ENCODE measurements around the gene SEC61B.

The SEC61B gene

DNA sequence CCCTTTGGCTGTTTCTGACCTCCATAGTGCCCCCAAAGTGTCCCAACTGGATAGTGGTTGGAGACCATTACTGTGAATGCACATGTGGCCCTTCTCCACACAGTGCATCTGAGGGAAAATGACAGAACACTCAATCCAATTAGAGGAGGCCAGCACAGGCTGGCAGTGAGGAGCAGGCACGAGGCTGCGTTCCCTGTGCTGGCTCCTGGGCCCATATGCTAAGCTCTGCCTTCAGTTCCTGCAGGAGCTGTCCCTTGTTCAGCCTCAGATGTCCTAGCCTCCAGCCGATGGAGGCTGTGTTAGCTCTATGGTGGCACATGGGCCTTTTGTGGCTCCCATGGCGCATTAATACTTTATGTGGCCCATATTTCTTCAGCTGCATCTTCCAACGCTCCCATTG is 36.1 kb upstream of the SEC61B start:
- no peaks in the 10 kb centered on the region for H3K36me3 ChIP-seq
- TF ChIP-seq, protein P1, sequence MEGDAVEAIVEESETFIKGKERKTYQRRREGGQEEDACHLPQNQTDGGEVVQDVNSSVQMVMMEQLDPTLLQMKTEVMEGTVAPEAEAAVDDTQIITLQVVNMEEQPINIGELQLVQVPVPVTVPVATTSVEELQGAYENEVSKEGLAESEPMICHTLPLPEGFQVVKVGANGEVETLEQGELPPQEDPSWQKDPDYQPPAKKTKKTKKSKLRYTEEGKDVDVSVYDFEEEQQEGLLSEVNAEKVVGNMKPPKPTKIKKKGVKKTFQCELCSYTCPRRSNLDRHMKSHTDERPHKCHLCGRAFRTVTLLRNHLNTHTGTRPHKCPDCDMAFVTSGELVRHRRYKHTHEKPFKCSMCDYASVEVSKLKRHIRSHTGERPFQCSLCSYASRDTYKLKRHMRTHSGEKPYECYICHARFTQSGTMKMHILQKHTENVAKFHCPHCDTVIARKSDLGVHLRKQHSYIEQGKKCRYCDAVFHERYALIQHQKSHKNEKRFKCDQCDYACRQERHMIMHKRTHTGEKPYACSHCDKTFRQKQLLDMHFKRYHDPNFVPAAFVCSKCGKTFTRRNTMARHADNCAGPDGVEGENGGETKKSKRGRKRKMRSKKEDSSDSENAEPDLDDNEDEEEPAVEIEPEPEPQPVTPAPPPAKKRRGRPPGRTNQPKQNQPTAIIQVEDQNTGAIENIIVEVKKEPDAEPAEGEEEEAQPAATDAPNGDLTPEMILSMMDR (IDR thresholded peaks at IDR 0.05): no peak
- no peaks in the 10 kb centered on the region for H3K9me3 ChIP-seq
- no peak overlapping the region for H3K4me3 ChIP-seq (ENCODE audit: low read depth in 1 of 2, low read length in 1 of 2)
- H3K27me3 ChIP-seq: no peaks in the 10 kb centered on the region
- no peak overlapping the region for H3K27ac ChIP-seq
- peaks cover 0 to 8% of the 10 kb centered on the region in 2 experiments for H3K4me1 ChIP-seq (ENCODE audit: control insufficient read depth in 1 of 2, insufficient read depth in 1 of 2, low read depth in 1 of 2, low read length in 1 of 2)

DNA sequence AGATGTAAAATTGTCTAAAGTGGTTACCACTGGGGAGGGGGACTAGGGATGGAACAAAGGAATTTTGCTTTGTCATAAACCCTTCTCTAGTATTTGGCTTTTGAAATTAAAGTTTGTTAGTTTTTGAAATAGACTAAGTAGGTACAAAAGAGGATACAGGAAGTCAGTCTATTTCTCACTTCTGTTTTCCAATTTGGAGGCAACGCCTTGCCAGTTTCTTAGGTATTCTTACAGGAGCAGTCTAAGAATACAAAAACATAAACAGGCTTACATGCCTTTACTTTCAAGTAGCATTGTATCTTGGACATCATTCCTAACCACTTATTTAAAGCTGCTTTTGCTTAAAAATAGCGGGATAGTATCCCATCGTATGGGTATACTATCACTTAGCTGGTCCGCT is 34.8 kb upstream of the SEC61B start:
- peaks cover 0 to 8% of the 10 kb centered on the region in 2 experiments for H3K4me1 ChIP-seq (ENCODE audit: control insufficient read depth in 1 of 2, insufficient read depth in 1 of 2, low read depth in 1 of 2, low read length in 1 of 2)
- H3K9me3 ChIP-seq: no peaks in the 10 kb centered on the region
- H3K36me3 ChIP-seq: no peaks in the 10 kb centered on the region
- H3K27me3 ChIP-seq: peaks cover 4% of the 10 kb centered on the region
- H3K27ac ChIP-seq: no peak overlapping the region
- H3K4me3 ChIP-seq (ENCODE audit: low read depth in 1 of 2, low read length in 1 of 2): no peak overlapping the region
- TF ChIP-seq, protein P1 (IDR thresholded peaks at IDR 0.05): no peak

DNA sequence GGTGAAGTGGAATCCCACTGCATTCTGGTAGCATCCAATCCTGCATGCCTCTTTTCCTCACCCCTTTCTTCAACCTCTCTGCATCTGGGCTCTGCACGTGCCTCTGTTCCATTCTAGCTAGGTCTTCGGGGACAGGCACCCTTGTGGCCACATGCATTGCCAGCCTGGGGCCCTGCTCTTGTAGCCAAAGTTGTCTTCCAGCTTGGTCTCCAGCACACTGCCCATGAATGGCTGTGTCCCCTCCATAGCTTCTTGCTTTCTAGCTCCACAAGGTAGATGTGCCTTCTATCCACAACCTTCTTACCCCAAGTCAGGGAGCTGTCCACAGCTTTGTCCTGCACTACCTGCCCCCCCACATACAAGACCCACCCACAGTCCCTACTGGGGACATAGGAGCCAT is 32.9 kb upstream of the SEC61B start:
- TF ChIP-seq, protein P1 (IDR thresholded peaks at IDR 0.05): no peak
- Histone ChIP-seq H3K4me3 (ENCODE audit: low read depth in 1 of 2, low read length in 1 of 2) (no peak overlapping the region), H3K4me1 (ENCODE audit: control insufficient read depth in 1 of 2, insufficient read depth in 1 of 2, low read depth in 1 of 2, low read length in 1 of 2) (peaks cover 0 to 8% of the 10 kb centered on the region in 2 experiments), H3K27me3 (peaks cover 6% of the 10 kb centered on the region), H3K36me3 (no peaks in the 10 kb centered on the region), H3K27ac (no peak overlapping the region), H3K9me3 (no peaks in the 10 kb centered on the region)

GRCh38 chr9:99189887-99190596 is 32.0 kb upstream of the SEC61B start:
- peaks cover 6% of the 10 kb centered on the region for H3K27me3 ChIP-seq
- no peak overlapping the region for H3K4me3 ChIP-seq (ENCODE audit: low read depth in 1 of 2, low read length in 1 of 2)
- H3K36me3 ChIP-seq: no peaks in the 10 kb centered on the region
- no peaks in the 10 kb centered on the region for H3K9me3 ChIP-seq
- H3K27ac ChIP-seq: no peak overlapping the region
- H3K4me1 ChIP-seq (ENCODE audit: control insufficient read depth in 1 of 2, insufficient read depth in 1 of 2, low read depth in 1 of 2, low read length in 1 of 2): peaks cover 0 to under 1% of the 10 kb centered on the region in 2 experiments
- TF ChIP-seq, protein P1 (IDR thresholded peaks at IDR 0.05): no peak

- Histone ChIP-seq H3K9me3 (no peaks in the 10 kb centered on the region), H3K4me1 (ENCODE audit: control insufficient read depth in 1 of 2, insufficient read depth in 1 of 2, low read depth in 1 of 2, low read length in 1 of 2) (no peaks in the 10 kb centered on the region), H3K27me3 (peaks cover 6% of the 10 kb centered on the region), H3K4me3 (ENCODE audit: low read depth in 1 of 2, low read length in 1 of 2) (no peak overlapping the region), H3K36me3 (no peaks in the 10 kb centered on the region), H3K27ac (no peak overlapping the region)
- TF ChIP-seq, protein P1 (IDR thresholded peaks at IDR 0.05): no peak
Measured at GRCh38 chr9:99190597-99191283, 31.3 kb upstream of the SEC61B start.

Data from neutrophil (primary cell).